HG03025 (cell line): ENCODE results near the gene F12.
"Not testable (repeated sequence)": the region's sequence is repeated elsewhere in the genome, so short reads cannot be mapped to it uniquely, and the experiment has no call there.

Experiments
- ATAC-seq: cut with Tn5 transposase; IDR thresholded peaks from one replicate; pipeline ENCODE4 v1.9.1; 2021; ENCODE audit warnings: mild to moderate bottlenecking, moderate library complexity; ENCODE audit not compliant: unreplicated experiment, low FRiP score

The F12 gene

DNA sequence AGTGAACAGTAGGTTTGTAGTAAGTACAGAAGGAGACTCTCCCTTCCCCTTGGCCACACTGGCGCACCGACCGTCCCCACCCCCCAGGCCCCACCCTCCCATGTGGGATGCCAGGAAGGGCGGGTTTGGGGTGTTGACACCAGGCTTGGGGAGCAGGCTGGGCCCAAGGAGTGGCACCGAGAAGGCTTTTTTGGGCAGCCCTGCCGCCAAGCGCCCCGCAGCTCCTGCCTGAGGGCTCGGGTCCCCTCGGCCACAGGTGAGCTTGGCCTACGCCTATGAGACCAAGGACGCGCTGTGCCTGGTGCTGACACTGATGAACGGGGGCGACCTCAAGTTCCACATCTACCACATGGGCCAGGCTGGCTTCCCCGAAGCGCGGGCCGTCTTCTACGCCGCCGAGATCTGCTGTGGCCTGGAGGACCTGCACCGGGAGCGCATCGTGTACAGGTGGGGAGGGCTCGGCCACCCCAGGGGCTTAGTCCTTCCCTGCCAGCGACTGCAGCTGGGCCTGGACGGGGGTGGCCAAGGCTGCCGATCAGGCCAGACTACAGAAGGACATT is 24.4 kb upstream of the F12 start:
- ATAC-seq = no peak

DNA sequence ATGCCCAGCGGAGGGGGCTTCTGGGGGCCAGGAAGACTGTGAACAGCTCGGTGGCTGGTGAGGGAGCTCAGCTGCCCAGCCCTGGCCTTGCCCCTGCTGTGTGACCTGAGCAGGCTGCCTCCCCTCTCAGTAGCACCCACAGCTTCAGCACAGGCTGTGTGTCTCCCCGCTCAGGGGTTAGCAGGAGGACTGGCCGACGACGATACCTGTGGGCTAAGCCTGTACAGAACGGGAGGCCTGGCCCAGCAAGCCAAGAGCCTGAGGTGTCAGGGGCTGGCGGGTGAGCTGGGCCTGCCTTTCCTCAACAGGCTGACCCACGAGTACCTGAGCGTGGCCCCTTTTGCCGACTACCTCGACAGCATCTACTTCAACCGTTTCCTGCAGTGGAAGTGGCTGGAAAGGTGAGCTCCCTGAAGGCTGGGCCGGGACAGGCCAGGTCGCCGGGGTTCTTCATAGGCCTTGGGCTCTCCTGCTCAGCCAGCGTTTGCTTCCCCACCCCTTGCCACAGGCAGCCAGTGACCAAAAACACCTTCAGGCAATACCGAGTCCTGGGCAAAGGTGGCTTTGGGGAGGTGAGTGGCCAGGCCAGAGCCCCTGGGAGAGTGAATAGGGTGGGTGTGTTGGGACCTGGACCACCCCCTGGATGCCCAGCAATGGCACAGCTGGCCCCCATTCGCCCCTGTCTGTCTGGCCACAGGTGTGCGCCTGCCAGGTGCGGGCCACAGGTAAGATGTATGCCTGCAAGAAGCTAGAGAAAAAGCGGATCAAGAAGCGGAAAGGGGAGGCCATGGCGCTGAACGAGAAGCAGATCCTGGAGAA is 23.7 kb upstream of the F12 start:
- ATAC-seq = no peak

DNA sequence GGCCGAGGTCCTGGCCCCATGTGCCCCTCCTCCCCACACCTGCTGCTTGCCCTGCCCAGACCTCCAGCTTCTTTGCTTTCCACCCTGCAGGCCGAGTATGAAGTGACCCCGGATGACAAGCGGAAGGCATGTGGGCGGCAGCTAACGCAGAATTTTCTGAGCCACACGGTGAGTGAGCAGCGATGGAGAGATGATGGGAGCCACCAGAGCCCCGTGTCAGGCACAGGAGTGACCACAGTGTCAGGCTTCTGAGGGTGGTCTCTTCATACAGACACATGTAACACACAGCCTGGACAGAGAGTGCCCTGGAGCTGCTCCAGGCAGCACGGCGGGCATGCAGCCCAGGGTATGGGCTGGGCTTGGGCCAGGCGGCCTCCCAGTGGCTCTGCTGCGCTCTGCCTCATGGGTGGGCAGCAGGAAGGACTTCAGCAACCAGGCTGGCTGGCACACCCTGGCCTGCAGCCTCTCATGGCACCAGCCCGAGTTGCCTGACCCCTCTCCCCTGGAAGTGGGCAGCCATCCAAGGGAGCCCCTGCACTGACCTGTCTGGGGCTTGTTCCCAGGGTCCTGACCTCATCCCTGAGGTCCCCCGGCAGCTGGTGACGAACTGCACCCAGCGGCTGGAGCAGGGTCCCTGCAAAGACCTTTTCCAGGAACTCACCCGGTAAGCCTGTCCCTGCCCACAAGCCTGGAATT is 22.9 kb upstream of the F12 start:
- ATAC-seq = peak; percentile 5

DNA sequence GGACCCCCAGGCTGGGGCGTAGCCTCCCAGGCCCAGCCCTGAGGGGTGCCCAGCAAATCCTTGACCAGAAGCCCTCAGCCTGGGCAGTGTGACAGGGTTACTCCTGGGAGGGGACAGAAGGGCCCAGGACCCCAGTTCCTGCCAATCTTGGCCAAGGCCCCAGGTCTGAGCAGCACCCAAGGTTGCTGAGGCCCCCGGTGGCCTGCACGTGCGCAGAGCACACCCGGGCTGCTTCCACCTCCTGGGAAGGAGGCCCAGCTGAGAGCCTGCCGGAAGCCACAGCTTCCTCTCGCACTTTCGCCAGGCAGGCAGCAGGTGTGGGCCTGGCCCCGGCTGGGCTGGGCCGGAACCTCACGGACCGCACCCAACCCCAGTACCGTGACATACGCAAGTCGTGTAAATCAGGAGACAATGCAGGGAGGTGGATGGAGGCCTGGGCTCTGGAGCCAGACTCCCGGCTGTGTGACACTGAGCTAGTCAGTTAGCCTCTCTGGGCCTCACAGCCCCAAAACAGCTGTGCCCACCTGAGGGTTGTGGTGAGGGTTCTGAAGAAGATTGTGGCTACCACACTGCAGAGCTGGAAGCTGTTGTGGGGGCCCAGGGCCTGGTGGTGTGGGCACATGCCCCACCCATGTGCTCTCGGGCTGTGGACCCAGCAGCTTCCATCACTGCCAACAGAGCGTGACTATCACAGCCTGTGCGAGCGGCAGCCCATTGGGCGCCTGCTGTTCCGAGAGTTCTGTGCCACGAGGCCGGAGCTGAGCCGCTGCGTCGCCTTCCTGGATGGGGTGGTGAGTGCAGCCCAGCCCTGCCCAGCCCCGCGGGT is 22.2 kb upstream of the F12 start:
- ATAC-seq = peak; percentile 42

DNA sequence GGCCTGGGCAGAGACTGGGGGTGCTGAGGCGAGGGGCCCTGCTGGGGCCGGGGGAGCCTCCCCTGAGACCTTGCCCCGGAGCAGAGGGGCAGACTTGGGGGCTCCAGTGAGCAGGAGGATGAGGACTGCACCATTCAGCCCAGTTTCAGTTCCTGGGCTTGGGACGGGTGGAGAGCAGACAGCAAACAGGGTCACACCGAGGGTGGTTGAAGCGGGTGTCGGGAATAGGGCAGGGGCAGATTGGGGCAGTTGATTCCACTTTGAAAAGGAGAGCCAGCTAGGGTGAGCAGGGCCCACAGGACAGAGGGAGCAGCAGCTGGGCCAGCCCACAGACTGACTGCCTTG is 21.6 kb upstream of the F12 start:
- ATAC-seq = no peak

DNA sequence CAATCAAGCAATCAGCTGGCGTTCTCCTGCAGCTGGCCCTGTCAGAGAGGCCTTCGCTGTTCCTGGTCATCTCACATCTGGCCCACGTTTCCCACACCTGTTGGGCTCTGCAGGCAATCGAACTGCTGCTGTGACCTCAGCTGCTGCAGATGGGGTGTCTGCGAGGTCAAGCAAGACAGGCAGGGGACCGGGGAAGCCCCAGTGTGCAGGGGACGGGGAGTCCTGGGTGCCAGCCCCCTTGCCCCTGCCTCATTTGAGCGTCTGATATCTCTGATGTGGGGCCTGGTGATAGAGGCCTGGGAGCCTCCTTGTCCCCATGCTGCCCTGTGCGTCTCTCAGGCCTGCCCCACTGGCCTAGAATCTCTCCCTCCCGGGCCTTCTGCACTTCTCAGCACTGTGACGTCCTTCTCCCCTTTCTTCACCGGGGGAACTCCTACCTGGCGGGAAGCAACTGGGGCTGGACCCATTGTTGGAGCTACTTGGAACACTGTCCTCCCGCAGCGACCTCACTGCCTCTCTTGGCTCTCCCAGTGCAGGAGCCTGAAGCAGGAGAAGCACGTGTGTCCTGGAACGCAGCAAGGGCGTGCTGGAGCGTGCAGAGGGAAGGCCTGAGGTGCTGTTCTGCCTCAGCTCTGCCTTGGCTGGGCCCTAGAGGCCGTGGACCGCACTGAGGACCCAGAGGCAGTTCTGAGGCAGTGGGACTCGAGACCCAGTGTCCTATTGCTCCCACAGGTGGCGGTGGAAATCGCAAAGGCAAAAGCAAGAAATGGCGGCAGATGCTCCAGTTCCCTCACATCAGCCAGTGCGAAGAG is 21.0 kb upstream of the F12 start:
- no peak for ATAC-seq

DNA sequence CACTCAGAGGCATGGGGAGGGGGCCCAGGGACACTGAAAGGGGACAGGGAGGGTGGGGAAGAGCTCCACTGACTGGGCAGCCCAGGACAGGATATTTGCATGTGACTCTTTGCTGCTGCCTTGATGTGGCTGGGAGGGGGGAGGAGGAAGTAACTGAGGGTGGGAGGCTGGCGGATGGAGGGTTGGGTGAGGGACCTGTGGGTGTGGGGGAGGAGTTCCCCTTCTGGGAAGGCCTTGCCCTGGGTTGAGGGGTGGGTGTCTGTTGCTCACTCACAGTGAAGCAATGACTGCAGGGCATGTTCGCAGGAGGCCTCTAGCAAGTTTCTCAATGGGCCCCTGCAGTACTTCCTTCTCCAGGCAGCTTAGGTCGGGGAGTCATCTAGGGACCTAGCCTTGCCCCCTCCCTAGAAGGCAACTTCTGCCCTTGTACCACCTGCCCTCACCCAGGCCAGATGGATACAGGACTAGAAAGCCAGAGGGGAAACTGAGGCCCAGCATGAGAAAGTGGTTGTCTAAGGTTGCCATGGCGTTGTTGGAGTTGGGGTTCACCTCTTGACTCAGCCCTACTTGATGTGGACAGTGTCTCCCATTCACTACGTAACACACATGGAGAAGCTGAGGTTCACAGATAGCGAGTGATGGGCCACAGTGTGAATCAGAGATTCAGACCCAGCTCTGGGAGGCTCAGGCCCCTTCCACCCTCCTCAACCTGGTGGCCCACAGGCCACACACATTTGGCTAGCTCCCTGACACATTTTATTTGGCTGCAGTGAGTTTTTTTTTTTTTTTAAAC is 20.1 kb upstream of the F12 start:
- ATAC-seq = no peak

DNA sequence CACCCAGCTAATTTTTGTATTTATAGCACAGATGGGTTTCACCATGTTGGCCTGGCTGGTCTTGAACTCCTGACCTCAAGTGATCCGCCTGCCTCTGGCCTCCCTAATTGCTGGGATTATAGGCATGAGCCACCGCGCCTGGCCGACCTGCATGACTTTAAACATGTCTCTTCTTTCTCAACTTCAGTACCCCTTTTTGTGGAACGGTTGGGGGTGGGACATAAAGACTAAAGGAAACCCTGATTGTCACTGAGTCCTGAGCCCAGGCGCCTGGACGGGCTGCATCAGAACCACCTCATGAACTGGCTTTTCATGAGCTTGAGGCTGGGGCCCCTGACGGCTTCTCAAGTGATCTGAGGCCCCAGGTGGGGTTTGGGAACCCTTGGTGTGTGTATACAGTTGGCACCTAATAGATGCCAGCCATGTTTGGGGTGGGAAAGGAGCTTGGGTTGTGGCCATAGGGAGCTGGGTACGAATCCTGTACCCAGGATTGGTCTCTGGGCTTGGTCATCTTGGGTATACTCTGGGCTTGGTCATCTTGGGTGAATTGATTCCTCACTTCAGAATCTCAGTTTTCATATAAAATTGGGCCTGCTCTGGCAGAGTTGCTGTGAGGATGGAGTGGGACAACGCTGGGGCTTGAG is 19.3 kb upstream of the F12 start:
- no peak for ATAC-seq

DNA sequence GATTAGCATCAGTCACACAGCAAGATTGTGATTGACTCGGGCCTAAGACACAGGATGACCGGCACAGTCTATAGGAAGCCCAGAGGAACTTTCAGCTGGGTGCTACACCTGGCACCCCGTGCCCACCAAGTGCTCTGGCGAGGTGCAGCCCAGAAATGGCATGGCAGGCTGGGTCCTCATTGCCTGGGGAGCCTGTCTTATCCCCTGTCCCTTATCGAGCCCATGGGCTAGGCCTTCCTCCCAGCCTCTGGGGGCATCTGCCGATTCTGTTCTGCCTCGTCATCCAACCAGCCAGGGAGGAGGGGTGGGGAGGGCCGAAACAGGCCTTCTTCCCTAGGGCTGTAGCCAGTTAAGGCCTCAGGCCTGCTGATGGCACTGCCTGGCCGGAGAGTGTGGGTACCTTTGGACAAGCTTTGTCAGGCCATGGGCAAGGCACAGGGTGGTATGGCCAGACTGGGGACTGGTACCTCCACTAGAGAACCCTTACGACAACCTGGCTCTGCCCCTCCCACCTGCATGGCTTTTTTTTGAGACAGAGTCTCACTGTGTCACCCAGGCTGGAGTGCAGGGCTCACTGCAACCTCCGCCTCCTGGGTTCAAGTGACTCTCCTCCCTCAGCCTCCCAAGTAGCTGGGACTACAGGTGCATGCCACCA is 18.7 kb upstream of the F12 start:
- no peak for ATAC-seq

DNA sequence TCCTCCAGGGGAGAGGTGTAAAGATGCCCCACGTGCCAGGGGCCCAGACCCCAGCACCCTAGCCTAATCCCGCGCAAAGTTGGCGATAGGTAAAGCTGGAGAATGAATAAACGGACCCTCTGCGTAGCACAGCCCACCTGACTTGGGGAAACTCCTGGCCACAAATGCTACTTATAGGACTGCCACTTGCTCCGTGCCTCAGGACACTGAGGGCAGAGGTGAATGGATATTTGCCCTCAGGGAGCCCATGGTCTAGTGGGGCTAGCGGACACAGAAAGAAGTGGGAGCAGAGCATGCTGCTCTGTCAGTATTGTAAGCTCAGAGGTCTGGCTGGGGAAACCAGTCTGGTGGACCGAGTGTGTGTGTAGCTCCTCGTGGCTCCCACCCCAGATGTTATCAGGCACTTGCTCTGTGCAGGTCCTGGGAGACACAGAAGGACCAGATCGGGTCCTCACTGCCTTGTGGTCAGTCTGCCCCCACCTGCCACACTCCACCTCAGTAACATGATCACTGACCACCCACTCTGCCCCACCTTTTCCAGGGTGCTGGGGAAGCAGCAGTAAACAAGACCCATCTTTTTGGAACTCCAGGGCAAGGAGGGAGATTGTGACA is 18.0 kb upstream of the F12 start:
- ATAC-seq = no peak

DNA sequence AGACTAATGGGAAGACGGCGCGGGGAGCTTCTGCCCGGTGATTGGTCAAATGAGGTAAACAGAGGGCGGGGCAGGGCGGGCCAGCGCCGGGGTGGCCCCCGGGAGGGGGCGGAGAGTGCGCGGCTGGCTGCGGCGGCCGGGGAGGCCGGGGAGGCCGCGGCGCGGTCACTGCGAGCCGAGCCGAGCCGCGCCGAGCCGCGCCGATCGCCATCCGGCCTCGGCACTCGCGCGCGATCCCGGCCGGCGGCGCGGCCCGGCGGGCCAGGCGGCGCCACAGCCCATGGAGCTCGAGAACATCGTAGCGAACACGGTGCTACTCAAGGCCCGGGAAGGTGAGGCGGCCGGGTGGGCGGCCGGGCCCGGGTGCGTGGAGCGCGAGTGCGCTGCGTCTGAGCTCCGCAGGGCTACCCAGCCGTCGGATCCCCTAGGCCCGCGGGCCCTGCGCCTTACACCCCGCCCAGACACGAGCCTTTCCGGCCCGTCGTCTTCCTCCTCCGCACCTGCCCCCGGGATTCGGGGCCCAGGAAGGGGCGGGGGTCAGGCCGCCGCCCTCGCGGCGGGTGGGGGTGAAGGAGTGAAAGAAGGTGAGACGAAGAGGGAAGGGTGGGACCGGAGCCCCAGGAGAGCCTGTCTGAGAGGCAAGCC is 17.3 kb upstream of the F12 start, which contains the start of gene GRK6:
TSS of gene GRK6 (plus strand) at position 111 of the 645 bp plus-strand sequence. CDS start at position 281, 170 bp downstream.
- peak; percentile 11 for ATAC-seq

DNA sequence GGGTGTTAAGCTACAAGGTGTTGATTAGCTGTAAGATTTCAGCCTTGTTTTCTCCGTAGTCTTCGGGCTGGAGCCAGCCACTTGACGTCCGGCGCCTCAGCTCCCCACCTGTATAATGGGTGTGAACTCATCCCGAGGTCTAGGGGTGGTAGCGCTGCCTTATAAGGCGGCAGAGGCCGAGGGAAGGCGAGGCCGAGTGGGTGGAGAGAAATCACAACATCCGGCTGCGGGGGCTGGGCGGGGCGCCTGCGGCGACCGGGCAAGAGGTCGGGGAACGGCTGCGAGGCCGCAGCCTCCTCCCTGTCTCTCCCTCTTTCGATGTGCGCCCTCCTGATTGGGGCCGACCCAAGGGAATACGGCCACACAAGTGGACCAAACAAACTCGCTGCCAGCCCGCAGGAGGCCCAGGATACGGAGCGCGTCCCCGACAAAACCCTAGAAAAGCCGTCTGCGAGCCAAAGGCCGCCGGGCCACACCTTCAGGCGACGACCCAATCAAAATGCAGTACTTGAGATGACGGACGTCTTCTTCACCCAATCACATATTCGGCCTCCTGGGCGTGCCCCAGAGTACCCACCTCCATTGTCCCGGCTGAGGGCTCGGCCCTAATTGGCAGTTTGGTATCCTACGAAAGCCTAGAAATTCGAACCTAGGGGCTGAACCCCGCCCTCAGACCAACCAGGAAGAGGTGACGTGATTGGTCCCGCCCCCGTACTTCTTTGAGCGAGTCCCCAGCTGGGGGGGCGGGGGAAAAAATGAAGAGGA is 16.6 kb upstream of the F12 start:
- ATAC-seq = peak; percentile 77

DNA sequence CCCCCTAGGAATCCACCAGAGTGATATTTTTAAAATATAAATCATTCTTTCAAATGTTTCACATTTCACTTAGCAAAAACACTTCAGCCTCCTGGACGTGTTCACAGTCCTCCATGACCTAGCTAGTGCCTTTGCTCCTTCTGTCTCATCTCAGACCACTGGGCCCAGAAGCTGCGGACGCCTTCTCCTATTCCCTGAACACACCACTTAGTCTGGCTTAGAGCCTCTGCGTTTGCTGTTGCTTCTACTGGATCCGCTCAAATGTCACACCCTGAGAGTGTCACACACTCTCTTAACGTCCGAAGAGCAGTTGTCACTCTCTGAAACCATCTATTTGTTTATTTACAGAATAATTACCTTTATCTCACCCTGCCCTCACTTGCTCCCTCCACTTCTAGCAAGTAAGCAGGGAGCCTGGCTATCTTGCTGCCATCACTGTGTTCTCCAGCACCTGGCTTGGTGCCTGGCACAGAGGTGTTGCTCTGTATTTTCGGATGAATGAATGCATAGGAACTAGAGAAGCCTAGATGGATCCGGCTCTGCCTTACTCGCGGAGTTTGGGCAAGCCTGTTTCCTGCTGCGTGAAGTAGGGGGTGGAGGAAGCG is 15.9 kb upstream of the F12 start:
- ATAC-seq = no peak

DNA sequence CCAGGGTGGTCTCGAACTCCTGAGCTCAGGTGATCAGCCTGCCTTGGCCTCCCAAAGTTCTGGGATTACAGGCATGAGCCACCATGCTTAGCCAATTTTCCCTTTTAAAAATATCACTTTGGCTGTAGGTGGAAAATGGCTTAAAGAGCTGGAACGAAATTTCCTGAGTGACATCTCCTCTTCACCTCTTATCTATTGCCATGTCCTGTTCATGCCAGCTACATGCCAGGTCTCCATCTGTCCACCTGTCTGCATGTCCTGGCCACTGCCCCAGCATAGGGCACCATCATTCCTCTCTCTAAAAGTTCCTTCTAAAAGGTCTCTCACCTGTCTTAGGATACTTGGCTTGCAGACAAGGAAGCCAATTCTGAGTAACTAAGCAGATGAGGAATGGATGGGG is 14.3 kb upstream of the F12 start:
- no peak for ATAC-seq

DNA sequence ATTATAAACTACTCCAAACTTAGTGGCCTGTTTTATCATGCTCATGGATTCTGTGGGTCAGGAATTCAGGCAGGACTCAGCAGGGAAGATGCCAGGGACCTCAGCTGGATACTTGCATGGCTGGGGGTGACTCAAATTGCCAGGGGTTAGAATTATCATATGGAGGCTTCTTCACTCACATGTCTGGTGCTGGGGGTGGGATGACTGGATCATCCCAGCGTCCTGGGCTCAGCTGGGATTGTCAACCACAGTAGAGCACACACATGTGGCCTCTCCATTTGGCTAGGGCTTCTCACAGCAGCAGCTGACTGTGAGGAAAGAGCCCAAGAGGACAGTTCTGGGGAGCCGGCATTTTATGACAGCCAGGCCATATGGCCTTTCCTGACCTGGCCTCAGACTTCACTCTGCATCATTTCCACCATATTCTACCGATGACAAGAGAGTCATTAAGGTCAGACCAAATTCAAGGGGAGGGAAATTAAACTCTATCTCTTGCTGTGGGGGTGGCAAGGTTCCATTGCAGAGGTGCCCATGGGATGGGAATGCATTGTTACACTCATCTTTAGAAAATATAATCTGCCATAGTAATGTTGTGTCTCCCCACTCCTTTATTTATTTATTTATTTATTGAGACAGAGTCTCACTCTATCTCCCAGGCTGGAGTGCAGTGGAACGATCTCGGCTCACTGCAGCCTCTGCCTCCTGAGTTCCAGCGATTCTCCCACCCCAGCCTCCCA is 11.9 kb upstream of the F12 start:
- no peak for ATAC-seq

DNA sequence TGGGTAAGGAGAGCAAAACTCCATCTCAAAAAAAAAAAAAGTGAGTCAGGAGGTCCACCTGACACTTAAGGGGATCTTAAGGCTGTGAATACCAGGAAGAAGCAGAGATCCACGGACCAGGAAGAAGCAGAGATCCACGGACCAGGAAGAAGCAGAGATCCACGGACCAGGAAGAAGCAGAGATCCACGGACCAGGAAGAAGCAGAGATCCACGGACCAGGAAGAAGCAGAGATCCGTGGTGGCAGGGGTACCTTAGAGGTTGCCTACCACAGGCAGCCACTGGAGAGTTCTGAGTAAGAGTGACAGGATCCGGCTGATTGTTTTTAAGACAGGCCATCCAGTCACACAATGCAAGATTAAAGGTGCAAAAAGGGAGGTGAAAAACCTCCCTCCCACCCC is 11.1 kb upstream of the F12 start:
- ATAC-seq = not testable (repeated sequence)
